Heart right ventricle (tissue), 16 donors: Measurements from ENCODE around the gene GRM7. TPM values are rescaled to one million over a fixed set of nuclear protein-coding genes. Genes with fewer than 3 reads are reported as not detected.

ENCODE experiments used
- ATAC-seq, 8 donors: fragments of 200-7000 bp; cut with Tn5 transposase; one replicate each; pipeline ENCODE4 v1.9.1; 2020; ENCODE audit warnings: mild to moderate bottlenecking in 8 of 8, moderate library complexity in 8 of 8, moderate number of reproducible peaks in 1 of 8
- DNase-seq, 2 donors: peaks; one replicate each; pipeline ENCODE4 v3.0.0-alpha.2; 2020
- H3K27ac ChIP-seq, 10 donors: fragments of 200-600 bp; sonication (generic) in 2 of 10; one replicate each; pipeline versions ENCODE4 v1.5.0 to v1.8.0; 2020 to 2022; ENCODE audit warnings: mild to moderate bottlenecking in 3 of 10
- H3K27me3 ChIP-seq, 7 donors: fragments of 200-600 bp; one replicate each; pipeline ENCODE4 v1.8.0; 2021 to 2022; ENCODE audit warnings: mild to moderate bottlenecking in 2 of 7
- H3K36me3 ChIP-seq, 9 donors: fragments of 200-600 bp; sonication (generic) in 1 of 9; one replicate each; pipeline versions ENCODE4 v1.5.0 to v1.8.0; 2020 to 2022; ENCODE audit warnings: mild to moderate bottlenecking in 2 of 9
- H3K4me1 ChIP-seq, 9 donors: fragments of 200-600 bp; sonication (generic) in 1 of 9; one replicate each; pipeline versions ENCODE4 v1.5.0 to v1.8.0; 2020 to 2022; ENCODE audit warnings: mild to moderate bottlenecking in 4 of 9
- H3K4me3 ChIP-seq, 10 donors: fragments of 200-600 bp; sonication (generic) in 2 of 10; one replicate each; pipeline versions ENCODE4 v1.5.0 to v1.8.0; 2020 to 2022; ENCODE audit warnings: mild to moderate bottlenecking in 7 of 10, moderate library complexity in 2 of 10
- H3K9me3 ChIP-seq, 11 donors: fragments of 200-600 bp in 10 of 11; sonication (generic) in 2 of 11; one replicate each; pipeline versions ENCODE4 v1.5.0 to v1.8.0; 2013 to 2022; ENCODE audit warnings: mild to moderate bottlenecking in 2 of 11, control low read depth in 1 of 11, moderate library complexity in 1 of 11
- whole genome bisulfite sequencing, 2 donors: extraction: QIAGEN DNeasy Blood & Tissue Kit; methylation state at CpG; one replicate each; pipeline ENCODE4 v1.1.7; 2013; ENCODE audit warnings: inconsistent platforms in 1 of 2; 5-methylcytosine and 5-hydroxymethylcytosine counted together
- intact Hi-C, 10 donors: fragments of 100-400 bp; cut with DNase I; formaldehyde crosslinking; loops; one replicate each; pipeline versions ENCODE4 v1.11.1 to v1.14.2; 2022
- polyA plus RNA-seq, 2 donors: library from polyadenylated mRNA; stranded (reverse); fragments of 200-250 nt; gene quantifications; one replicate each; pipeline ENCODE4 v1.2.3, GENCODE V29; 2013
- total RNA-seq, 10 donors: library from RNA; stranded (reverse); fragmentation: NEBNext Ultra II Directional in 3 of 10; extraction: Animal tissue kit (Norgen Biotek cat#: 25700) in 3 of 10; gene quantifications; one replicate each; pipeline versions ENCODE4 v1.2.1 to v1.2.4, GENCODE V29; 2021 to 2023
- TF ChIP-seq, protein P1 (sequence below), 9 donors: fragments of 200-600 bp; sonication (generic) in 2 of 9; IDR thresholded peaks; one replicate each; pipeline versions ENCODE4 v1.5.0 to v1.8.0; 2021 to 2022; ENCODE audit warnings: antibody characterized with exemption in 9 of 9, mild to moderate bottlenecking in 5 of 9, moderate library complexity in 1 of 9
- donor health status: Arrhythmogenic right ventricular cardiomyopathy.
- donor health status: ischemic (EF 13 %, LVEDD 7.1; RV severe dilation, severe dysfunction).
- donor health status: healthy with polysubstance abuse.
- donor health status: DM: no; HTN: yes; CAD: no.
- donor health status: DM: no; HTN: no; CAD: no.
- donor health status: ischemic (EF 25% LVEDD 6.9; RV normal size, moderate dysfunction).
- donor health status: ischemic (EF 25% LVEDD 5.7; RV mildly dilated, moderate dysfunction).
- donor health status: healthy.
- donor health status: DM: yes; HTN: yes; CAD: no.
- donor health status: Ischemic cardiomyopathy.
- donor health status: ischemic (EF 35%, LVEDD 5.7; RV mildly dilated, moderate dysfunction).
- donor health status: nonischemic (EF 11% LVEDD 7.7; RV severe dilation, severe dysfunction).
- donor health status: DM: yes; HTN: yes; CAD: no.
- donor health status: PGD.
- donor health status: ischemic (EF 29% LVEDD 5.4; RV normal size, mild dysfunction).
- donor health status: nonischemic (EF 23%, LVEDD 6.1; RV moderate dilation, normal function).

GRM7 gene
- total and polyA plus RNA-seq, 12 donors, result not detected

- TF ChIP-seq, protein P1, sequence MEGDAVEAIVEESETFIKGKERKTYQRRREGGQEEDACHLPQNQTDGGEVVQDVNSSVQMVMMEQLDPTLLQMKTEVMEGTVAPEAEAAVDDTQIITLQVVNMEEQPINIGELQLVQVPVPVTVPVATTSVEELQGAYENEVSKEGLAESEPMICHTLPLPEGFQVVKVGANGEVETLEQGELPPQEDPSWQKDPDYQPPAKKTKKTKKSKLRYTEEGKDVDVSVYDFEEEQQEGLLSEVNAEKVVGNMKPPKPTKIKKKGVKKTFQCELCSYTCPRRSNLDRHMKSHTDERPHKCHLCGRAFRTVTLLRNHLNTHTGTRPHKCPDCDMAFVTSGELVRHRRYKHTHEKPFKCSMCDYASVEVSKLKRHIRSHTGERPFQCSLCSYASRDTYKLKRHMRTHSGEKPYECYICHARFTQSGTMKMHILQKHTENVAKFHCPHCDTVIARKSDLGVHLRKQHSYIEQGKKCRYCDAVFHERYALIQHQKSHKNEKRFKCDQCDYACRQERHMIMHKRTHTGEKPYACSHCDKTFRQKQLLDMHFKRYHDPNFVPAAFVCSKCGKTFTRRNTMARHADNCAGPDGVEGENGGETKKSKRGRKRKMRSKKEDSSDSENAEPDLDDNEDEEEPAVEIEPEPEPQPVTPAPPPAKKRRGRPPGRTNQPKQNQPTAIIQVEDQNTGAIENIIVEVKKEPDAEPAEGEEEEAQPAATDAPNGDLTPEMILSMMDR (IDR thresholded peaks at IDR 0.05), result no peak
- WGBS, 2 donors, result 56 to 61% methylated on average over 3 of the region's 3 CpGs
- Histone ChIP-seq H3K4me3 (no peak overlapping the region), H3K36me3 (no peaks in the 10 kb centered on the region), H3K9me3 (peaks cover 0 to 2% (median 0%) of the 10 kb centered on the region in 11 donors), H3K27me3 (no peaks in the 10 kb centered on the region), H3K27ac (peak overlapping the region in 1 of 10 donors; percentile 10), H3K4me1 (peaks cover 0 to 11% (median 0%) of the 10 kb centered on the region in 9 donors)
- intact Hi-C loops, result no loop called here
- DNase-seq, result no peak
- ATAC-seq, result peak in 1 of 8 donors; percentile 45
These were observed 846.3 kb downstream of the GRM7 start for GRCh38 chr3:7707187-7707586.

- peaks cover 0 to 2% (median 0%) of the 10 kb centered on the region in 11 donors for H3K9me3 ChIP-seq
- peaks cover 0 to 11% (median 0%) of the 10 kb centered on the region in 9 donors for H3K4me1 ChIP-seq
- TF ChIP-seq, protein P1 (IDR thresholded peaks at IDR 0.05), result no peak
- DNase-seq (no peak), ATAC-seq (no peak)
- no peak overlapping the region for H3K27ac ChIP-seq
- 54 to 62% methylated on average over 5 of the region's 5 CpGs for WGBS, 2 donors
- no peaks in the 10 kb centered on the region for H3K27me3 ChIP-seq
- intact Hi-C loops, result no loop called here
- H3K36me3 ChIP-seq, result no peaks in the 10 kb centered on the region
- no peak overlapping the region for H3K4me3 ChIP-seq
These were observed 848.6 kb downstream of the GRM7 start for GRCh38 chr3:7709376-7710082.

- no peaks in the 10 kb centered on the region for H3K36me3 ChIP-seq
- TF ChIP-seq, protein P1 (IDR thresholded peaks at IDR 0.05), result no peak
- peaks cover 0 to 2% (median 0%) of the 10 kb centered on the region in 11 donors for H3K9me3 ChIP-seq
- H3K4me3 ChIP-seq, result no peak overlapping the region
- H3K27me3 ChIP-seq, result no peaks in the 10 kb centered on the region
- no peak for ATAC-seq
- no peak overlapping the region for H3K27ac ChIP-seq
- no peak for DNase-seq
- 78 to 89% methylated on average over 3 of the region's 3 CpGs for WGBS, 2 donors
- H3K4me1 ChIP-seq, result peaks cover 0 to 11% (median 0%) of the 10 kb centered on the region in 9 donors
- intact Hi-C loops, result no loop called here
These were observed 849.4 kb downstream of the GRM7 start for GRCh38 chr3:7710284-7710683.

- WGBS, 2 donors, result 85 to 88% methylated on average over 2 of the region's 2 CpGs
- H3K4me3 ChIP-seq, result no peak overlapping the region
- no peaks in the 10 kb centered on the region for H3K9me3 ChIP-seq
- ATAC-seq (no peak), DNase-seq (no peak)
- no peaks in the 10 kb centered on the region for H3K27me3 ChIP-seq
- TF ChIP-seq, protein P1 (IDR thresholded peaks at IDR 0.05), result no peak
- peaks cover 0 to 2% (median 0%) of the 10 kb centered on the region in 9 donors for H3K4me1 ChIP-seq
- intact Hi-C loops, result no loop called here
- H3K27ac ChIP-seq, result no peak overlapping the region
- no peaks in the 10 kb centered on the region for H3K36me3 ChIP-seq
These were observed 852.8 kb downstream of the GRM7 start for GRCh38 chr3:7713724-7714123.
